Astrocyte of the cerebellum (primary cell): ENCODE measurements around the gene OBP2B.
"Not testable (repeated sequence)": the region's sequence is repeated elsewhere in the genome, so short reads cannot be mapped to it uniquely, and the experiment has no call there.

Experiments
- DNase-seq: peaks from one replicate; pipeline ENCODE4 v3.0.0-alpha.2; 2011; ENCODE audit warnings: low read depth
- H3K4me3 ChIP-seq: 2 replicates; pipeline ENCODE4 v1.5.1; 2011; ENCODE audit warnings: mild to moderate bottlenecking, low read depth, low read length, moderate library complexity
- in situ Hi-C: cut with HindIII; loops from 2 replicates; pipeline ENCODE4 v1.10.0; 2017; ENCODE audit warnings: low sequenced_read_pairs
- TF ChIP-seq, protein P1 (sequence below): IDR thresholded peaks from 2 replicates; pipeline ENCODE4 v1.5.1; 2012; ENCODE audit warnings: low read length, low read depth, moderate library complexity, mild to moderate bottlenecking; ENCODE audit errors: missing control alignments

OBP2B gene

DNA sequence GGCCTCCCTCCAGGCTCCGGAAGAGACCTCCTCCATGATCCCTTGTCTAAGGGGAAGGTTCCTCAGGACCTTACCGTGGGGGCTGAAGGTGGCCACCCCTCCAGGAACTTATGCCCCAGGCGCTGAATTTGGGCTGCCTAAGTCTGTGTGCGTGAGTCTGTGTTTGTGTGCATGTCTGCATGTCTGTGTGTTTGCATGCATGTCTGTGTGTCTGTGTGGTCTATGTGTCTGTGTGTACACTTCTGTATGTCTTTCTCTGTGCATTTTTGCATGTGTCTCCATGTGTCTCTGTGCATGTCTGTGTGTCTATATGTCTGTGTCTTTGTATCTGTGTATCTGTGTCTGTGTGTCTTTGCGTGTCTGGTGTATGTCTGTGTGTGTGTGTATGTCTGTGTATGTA lies 45.4 kb upstream of the OBP2B start:
- DNase-seq: no peak
- in situ Hi-C loops: no loop called here
- H3K4me3 ChIP-seq: no peak overlapping the region
- TF ChIP-seq, protein P1, sequence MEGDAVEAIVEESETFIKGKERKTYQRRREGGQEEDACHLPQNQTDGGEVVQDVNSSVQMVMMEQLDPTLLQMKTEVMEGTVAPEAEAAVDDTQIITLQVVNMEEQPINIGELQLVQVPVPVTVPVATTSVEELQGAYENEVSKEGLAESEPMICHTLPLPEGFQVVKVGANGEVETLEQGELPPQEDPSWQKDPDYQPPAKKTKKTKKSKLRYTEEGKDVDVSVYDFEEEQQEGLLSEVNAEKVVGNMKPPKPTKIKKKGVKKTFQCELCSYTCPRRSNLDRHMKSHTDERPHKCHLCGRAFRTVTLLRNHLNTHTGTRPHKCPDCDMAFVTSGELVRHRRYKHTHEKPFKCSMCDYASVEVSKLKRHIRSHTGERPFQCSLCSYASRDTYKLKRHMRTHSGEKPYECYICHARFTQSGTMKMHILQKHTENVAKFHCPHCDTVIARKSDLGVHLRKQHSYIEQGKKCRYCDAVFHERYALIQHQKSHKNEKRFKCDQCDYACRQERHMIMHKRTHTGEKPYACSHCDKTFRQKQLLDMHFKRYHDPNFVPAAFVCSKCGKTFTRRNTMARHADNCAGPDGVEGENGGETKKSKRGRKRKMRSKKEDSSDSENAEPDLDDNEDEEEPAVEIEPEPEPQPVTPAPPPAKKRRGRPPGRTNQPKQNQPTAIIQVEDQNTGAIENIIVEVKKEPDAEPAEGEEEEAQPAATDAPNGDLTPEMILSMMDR: no peak

GRCh38 chr9:133253268-133253667 lies 44.2 kb upstream of the OBP2B start:
- no peak for DNase-seq
- no peak overlapping the region for H3K4me3 ChIP-seq
- in situ Hi-C loops: no loop called here
- TF ChIP-seq, protein P1: no peak

- TF ChIP-seq, protein P1: no peak
- DNase-seq: no peak
- in situ Hi-C loops: no loop called here
- no peak overlapping the region for H3K4me3 ChIP-seq
These were observed 43.4 kb upstream of the OBP2B start for GRCh38 chr9:133252301-133253020.

- no peak for DNase-seq
- TF ChIP-seq, protein P1: no peak
- in situ Hi-C loops: no loop called here
- no peak overlapping the region for H3K4me3 ChIP-seq
These were observed 42.7 kb upstream of the OBP2B start for GRCh38 chr9:133251773-133252172.

GRCh38 chr9:133251221-133251620 lies 42.2 kb upstream of the OBP2B start:
- in situ Hi-C loops, DNase-seq: not testable (repeated sequence)

GRCh38 chr9:133250741-133251170 lies 41.7 kb upstream of the OBP2B start:
- no peak overlapping the region for H3K4me3 ChIP-seq
- in situ Hi-C loops: no loop called here
- TF ChIP-seq, protein P1: no peak
- no peak for DNase-seq

More at GRCh38 chr9:133251221-133251620, 42.2 kb upstream of the OBP2B start:
- H3K4me3 ChIP-seq: not testable (repeated sequence)

- in situ Hi-C loops: no loop called here
- TF ChIP-seq, protein P1: no peak
These were observed 40.3 kb upstream of the OBP2B start for GRCh38 chr9:133249337-133249736.

More at GRCh38 chr9:133249337-133249736, 40.3 kb upstream of the OBP2B start:
- no peak for DNase-seq
- H3K4me3 ChIP-seq: no peak overlapping the region
